Measurements from ENCODE around the gene GASK1A.
A peak's percentile ranks its signal among the peaks of the same experiment; 100 is the strongest.
"Not testable (repeated sequence)": the region's sequence is repeated elsewhere in the genome, so short reads cannot be mapped to it uniquely, and the experiment has no call there.

The GASK1A gene

GRCh38 chr3:42979044-42979972 lies at the start of gene GASK1A:
Gene GASK1A, plus strand, starts transcription at chr3:42979311. Its CDS starts 332 bp downstream, at chr3:42979643.
- peak; percentile 75 for DNase-seq

DNA sequence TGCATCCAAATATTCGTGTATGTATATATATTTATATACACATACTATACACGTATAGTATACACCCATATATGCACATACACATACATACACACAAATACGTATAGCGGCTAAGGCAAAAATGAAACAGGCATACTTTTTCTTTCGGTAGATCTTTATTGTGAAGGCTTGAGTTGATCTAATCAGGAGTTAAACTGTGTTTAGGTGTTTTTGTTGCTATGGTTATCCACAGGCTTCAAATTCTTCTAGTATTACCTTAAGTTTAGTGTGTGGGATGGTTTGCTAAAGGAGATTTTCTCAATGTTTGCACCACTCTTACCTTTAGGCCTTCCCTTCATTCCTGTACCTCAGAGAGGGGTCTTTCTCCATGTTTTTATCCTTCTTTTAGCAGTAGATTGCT lies 45.0 kb upstream of the GASK1A start:
- DNase-seq = no peak

DNA sequence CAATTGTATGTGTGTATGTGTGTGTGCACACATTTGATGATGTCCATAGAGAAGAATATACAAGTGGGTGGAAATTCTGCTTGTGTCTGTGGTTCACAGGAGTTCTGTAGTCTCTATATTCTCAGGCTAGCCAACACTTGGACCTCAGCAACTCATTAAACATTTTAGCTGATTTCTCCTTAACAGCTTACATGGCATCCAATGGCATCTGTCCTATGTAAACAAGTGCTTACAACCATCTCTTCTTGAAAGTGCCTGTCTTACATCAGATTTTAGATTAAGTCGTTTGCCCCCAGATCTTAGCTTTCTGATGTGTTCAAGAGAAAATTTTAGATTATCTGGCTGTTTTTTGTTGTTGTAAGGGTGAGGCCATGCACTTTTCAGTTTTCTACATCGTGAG lies 44.2 kb upstream of the GASK1A start:
- DNase-seq = no peak

DNA sequence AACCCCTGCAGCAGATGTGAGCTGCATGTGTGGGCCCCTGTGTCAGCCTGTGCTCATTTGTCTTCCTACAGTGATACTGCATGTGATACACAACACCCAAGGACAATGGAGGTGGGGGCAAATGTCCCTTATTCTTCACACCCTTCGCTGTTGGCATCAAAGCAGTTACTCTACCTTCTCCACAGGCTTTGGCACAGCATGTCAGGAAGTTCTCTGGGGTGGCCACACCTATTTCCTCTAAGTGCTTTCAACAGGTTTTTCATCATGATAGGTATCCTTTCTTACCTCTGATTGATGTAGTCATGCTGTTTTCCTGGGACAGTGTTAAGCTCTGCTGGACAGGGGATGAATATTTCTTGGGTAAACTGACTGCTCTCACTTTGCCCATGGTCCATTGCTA lies 43.6 kb upstream of the GASK1A start:
- no peak for DNase-seq

- no peak for DNase-seq
Measured at GRCh38 chr3:42936157-42936981, 42.7 kb upstream of the GASK1A start.

- DNase-seq = no peak
Measured at GRCh38 chr3:42937334-42937733, 41.8 kb upstream of the GASK1A start.

DNA sequence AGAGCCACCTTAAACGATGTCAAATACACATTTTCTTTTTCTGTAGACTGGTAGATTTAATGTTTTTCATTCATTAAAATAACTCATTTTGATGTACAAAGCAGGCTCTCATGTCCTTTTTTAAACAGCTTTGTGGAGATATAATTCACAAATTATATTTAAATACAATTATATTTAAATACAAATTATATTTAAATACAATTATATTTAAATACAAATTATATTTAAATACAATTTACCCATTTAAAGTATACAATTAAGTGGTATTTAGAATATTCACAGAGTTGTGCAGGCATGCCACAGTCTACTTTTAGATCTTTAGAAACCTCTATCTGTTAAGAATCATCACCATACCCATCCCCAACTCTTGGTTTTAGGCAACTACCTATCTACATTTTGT lies 36.4 kb upstream of the GASK1A start:
- no peak for DNase-seq

GRCh38 chr3:42946050-42946449 lies 33.1 kb upstream of the GASK1A start:
- DNase-seq = no peak

DNA sequence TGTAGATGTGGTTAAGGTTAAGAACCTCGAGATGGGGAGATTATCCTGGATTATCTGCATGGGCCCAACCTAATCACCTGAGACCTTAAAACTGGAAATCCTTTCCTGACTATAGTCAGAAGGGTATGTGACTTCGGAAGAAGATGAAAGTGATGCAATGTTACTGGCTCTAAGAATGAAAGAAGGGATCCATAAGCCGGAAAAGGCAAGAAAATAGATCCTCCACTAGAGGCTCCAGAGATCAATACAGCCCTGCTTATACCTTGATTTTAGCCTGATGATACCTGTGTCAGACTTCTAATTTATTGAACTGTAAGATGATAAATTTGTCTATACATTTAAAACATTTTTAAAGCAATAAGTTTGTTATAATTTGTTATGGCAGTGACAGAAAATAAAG lies 21.5 kb upstream of the GASK1A start:
- DNase-seq = no peak

DNA sequence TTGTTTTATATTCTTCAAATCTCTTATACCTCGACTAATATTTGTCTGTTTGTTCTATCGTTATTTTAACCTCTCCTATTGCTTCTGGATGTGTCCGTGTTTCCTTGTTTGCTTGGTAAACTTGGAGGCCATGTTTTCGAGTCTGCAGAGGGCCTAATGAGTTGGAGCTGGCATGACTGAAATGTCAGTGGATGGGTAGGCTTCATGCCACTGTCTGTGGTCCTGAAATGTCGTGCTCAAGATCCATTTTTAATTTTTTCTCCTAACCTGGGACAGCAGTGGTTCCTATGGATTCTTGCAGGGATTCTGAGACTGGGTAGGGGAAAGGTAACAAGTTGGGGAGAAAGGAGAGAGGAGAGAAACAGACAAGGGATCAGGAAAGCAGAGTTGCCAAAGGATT lies 18.8 kb upstream of the GASK1A start:
- DNase-seq = peak; percentile 43

DNA sequence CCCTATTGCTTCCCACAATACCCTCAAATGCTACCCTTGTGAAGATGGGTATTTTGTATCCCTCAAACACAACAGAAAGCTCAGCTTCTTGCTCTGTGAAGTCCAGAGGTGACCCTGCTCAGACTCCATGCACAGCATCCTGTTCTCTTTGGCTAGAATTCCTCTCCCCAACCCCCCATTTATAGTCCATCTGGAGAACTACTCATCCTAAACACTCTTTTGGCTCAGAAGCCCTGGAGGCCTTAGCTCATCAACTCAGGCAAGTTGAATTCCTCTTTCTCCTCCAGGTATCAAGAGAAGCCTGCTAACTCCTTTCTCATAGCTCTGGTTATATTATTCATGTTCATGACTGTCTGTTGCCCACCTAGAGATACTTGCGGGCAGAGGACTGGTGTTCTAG lies 18.3 kb upstream of the GASK1A start:
- DNase-seq = no peak

GRCh38 chr3:42961633-42962032 lies 17.5 kb upstream of the GASK1A start:
- peak; percentile 74 for DNase-seq

DNA sequence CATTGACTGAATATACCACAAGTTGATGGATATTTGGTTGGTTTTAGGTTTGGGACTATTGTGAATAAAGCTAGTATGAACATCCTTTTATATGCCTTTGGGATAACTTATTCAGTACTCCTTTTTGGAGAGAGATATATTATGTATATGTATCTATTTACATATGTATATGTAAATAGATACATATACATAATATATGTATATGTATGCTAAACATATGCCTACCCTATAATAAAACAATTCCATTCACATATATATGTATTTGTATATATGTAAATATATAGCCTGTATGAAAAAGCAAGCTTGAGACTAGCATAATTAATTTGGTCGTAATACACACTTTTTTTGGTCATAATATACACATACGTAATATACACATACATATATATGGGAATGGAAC lies 15.8 kb upstream of the GASK1A start:
- no peak for DNase-seq

DNA sequence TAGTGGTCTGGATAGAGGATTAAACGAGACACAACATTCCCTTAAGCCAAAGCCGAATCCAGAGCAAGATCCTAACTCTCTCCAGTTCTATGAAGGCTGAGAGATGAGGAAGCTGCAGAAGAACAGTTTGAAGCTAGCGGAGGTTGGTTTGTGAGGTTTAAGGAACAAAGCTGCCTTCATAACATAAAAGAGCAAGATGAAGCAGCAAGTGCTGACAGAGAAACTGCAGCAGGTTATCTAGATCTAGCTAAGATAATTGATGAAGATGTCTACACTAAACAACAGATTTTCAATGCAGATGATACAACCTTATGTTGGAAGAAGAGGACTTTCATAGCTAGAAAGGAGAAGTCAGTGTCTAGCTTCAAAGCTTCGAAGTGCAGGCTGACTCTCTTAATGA lies 14.8 kb upstream of the GASK1A start:
- no peak for DNase-seq

DNA sequence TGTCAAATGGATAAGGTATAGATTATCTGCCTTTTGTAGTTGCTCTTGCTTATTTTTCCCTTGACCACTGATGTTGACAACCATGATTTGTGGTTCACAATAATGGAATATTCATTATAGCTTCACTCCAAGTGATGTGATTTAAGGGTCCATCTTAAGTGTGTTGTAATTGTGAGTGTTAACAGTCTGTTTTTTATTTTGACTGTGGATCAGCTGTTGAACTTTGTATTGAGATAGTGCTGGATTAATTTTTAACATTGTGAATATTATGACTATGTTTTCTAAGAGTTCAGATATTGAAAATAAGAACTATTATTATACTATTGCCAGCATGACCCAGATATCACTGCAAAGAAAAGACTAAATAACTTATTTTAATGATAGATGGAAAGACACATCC lies 8.6 kb upstream of the GASK1A start:
- no peak for DNase-seq

DNA sequence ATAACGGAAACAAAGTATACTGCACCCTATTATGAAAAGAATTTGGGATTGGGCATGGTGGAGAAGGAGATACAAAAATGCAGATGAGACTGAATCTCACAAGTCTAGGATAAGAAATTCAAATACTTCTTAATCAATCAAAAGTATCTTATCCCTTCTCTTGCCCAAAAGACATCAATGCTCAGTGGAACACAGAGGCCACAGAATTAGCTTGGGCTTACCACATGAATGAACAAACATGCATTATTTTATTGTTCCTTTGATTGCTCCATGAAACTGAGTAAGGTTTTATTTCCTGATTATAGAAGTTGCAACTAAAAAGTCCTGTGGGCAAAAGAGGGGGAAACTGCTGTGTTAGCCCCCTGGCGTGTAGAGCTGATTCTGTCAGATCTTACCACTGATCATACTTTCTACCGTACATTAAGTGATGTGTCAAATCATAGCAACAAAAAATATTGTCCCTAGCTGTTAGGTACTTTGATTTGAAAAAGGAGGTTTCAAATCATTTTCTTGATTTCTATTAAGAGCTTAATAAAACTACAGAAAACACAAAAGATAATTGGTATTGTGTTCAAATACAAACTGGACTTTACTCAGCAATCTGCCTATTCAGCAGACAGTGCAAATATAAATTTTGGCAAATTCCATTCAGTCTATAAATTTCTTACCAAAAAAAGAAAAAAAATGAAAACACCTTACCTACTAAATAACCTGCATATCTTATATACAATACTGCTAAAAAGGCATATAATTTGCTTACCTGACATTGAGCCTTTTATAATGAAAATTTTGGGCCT lies 7.9 kb upstream of the GASK1A start:
- DNase-seq = no peak

- DNase-seq = not testable (repeated sequence)
Measured at GRCh38 chr3:42974906-42975305, 4.2 kb upstream of the GASK1A start.

GRCh38 chr3:42975456-42975855 lies 3.7 kb upstream of the GASK1A start:
- DNase-seq = peak; percentile 28

DNA sequence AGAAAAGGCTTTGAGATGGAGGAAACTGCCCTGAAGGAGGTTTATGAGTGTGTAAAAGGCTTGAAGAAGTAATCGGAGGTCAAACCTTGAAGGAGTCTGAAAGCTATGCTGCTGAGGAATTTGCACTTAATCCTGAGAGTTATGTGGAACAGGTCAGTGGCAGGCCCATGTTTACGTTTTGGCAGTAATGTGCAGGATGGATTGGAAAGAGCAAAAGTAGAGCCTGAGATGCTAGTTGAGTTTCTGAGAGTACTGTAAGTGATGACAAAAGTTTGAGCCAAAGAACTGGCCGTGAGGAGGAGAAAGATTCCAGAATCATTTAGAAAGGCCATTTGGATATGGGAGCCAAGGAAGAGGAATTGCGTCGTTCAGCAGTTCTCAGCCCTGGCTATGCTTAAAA lies 3.2 kb upstream of the GASK1A start:
- DNase-seq = no peak

- DNase-seq = no peak
Measured at GRCh38 chr3:42980209-42980608, 1.1 kb downstream of the GASK1A start.

DNA sequence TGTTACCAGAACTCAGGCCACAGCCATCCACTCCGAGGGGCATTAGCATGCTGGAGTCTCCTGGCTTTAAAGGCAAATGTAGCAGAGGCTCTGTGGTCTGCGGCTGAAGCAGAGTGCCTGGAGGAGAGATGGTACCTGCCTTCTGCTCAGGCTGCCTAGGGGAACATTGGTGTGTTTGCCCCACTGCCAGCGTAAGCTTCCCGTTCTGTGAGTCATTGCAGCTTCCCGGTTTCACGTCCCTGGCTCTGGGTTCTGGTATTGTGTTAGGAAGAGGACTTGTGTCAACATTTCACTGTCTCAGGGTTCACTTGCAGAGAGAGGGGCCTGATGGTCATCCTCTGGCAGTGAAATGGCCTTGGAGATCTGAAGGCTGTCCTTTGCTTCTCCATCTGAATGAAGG lies 1.8 kb downstream of the GASK1A start:
- DNase-seq = no peak

DNA sequence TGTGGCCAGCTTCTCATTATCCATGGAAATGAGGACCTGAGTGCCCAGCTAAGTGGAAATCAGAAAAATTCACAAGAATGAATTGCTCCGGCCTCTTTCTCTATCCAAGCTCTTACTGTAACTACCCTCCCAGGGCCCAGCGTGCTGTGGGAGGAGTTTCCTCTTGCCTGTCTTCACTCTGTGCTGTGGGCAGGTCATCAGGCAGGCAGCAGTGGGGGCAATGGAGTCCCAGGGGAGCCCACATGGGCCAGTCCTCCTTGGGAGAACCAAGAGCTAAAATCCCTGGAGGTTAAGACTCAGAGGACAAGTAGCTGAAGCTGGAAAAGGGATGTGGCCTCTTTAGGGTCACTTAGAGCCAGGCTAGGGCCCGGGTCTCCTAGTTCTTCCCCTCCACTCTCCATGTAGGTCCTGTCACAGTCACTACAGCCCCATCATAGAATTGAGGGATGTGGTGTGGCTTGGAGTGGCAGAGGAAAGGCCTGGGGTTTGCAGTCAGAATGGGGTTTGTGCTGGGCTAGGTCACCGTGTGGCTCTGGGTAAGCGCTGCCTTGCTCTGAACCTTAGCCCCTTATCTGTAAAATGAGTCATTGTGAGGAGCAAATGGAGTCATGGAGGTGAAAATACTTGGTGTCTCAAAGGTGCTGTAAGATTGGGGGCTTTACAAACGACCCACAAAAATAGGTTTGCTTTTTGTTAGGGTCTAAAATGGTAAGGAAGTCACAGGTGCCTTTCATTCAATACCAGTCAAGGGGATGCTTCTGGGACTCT lies 3.7 kb downstream of the GASK1A start:
- DNase-seq = no peak

Measured in hematopoietic multipotent progenitor cell treated with erythropoietin and hydrocortisone succinate and interleukin-3 and kit ligand, for 4 days (in vitro differentiated cells).